HL-60 (cell line): ENCODE results near the gene RHEX.

ENCODE experiments used
- DNase-seq, 2 experiments: peaks; one replicate each; pipeline ENCODE4 v3.0.0-alpha.2; 2010 to 2020; ENCODE audit warnings: low read depth in 1 of 2, low spot score in 1 of 2
- H3K27ac ChIP-seq: fragments of 250-450 bp; sonication (Bioruptor Pico); replicated peaks from 2 replicates; pipeline ENCODE4 v1.5.1; 2020; ENCODE audit warnings: mild to moderate bottlenecking, moderate library complexity
- H3K27me3 ChIP-seq: fragments of 250-450 bp; sonication (Bioruptor Pico); 2 replicates; pipeline ENCODE4 v1.5.1; 2021; ENCODE audit warnings: mild to moderate bottlenecking, moderate library complexity; ENCODE audit not compliant: insufficient read depth, poor library complexity, severe bottlenecking
- H3K4me3 ChIP-seq: replicated peaks from 2 replicates; pipeline ENCODE4 v1.5.1; 2011; ENCODE audit warnings: mild to moderate bottlenecking, control low read depth, low read length; ENCODE audit not compliant: insufficient read depth
- GABPA ChIP-seq: IDR thresholded peaks from 2 replicates; pipeline ENCODE4 v1.6.1; 2012; ENCODE audit warnings: low read depth
- POLR2AphosphoS5 ChIP-seq: IDR thresholded peaks from 2 replicates; pipeline ENCODE4 v1.6.1; 2012; ENCODE audit warnings: low read depth
- SPI1 ChIP-seq: IDR thresholded peaks from 2 replicates; pipeline ENCODE4 v1.6.1; 2012; ENCODE audit warnings: low read depth, mild to moderate bottlenecking, borderline replicate concordance
- TF ChIP-seq, protein P1 (sequence below): IDR thresholded peaks from 2 replicates; pipeline ENCODE4 v1.6.1; 2012; ENCODE audit warnings: low read depth; ENCODE audit not compliant: insufficient replicate concordance
- TF ChIP-seq, protein P2 (sequence below): IDR thresholded peaks from one replicate; pipeline ENCODE4 v1.5.1; 2011; ENCODE audit warnings: low read length, control low read depth, inconsistent platforms; ENCODE audit not compliant: insufficient read depth

The RHEX gene

DNA sequence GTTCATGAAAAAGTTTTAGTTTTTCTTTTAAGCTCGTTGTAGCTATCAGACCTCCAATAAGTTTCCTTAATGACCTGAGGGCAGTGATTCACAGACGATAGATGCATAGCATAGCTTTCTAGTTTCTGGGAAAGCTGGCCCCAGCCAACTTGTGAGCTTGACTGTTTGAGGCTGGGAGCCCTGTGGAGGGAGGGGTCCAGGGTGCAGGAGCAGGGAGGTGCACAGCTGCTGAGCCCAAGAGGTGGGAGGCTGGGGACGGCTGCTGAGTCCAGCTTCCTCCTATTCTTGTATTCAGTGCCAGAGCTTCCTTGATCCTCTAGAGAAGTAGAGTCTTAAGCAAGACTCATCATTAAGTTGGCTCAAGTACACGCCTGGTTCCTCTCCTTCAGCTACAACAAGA, 75.2 kb downstream of the RHEX start:
- Histone ChIP-seq H3K27ac (no peak overlapping the region), H3K4me3 (no peak overlapping the region), H3K27me3 (no peaks in the 10 kb centered on the region)
- peak; percentile 11 to 66 for DNase-seq
- TF ChIP-seq, protein P1, sequence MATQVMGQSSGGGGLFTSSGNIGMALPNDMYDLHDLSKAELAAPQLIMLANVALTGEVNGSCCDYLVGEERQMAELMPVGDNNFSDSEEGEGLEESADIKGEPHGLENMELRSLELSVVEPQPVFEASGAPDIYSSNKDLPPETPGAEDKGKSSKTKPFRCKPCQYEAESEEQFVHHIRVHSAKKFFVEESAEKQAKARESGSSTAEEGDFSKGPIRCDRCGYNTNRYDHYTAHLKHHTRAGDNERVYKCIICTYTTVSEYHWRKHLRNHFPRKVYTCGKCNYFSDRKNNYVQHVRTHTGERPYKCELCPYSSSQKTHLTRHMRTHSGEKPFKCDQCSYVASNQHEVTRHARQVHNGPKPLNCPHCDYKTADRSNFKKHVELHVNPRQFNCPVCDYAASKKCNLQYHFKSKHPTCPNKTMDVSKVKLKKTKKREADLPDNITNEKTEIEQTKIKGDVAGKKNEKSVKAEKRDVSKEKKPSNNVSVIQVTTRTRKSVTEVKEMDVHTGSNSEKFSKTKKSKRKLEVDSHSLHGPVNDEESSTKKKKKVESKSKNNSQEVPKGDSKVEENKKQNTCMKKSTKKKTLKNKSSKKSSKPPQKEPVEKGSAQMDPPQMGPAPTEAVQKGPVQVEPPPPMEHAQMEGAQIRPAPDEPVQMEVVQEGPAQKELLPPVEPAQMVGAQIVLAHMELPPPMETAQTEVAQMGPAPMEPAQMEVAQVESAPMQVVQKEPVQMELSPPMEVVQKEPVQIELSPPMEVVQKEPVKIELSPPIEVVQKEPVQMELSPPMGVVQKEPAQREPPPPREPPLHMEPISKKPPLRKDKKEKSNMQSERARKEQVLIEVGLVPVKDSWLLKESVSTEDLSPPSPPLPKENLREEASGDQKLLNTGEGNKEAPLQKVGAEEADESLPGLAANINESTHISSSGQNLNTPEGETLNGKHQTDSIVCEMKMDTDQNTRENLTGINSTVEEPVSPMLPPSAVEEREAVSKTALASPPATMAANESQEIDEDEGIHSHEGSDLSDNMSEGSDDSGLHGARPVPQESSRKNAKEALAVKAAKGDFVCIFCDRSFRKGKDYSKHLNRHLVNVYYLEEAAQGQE: no peak
- TF ChIP-seq SPI1: peak; percentile 10; the same call in 1 of the 2 replicates

DNA sequence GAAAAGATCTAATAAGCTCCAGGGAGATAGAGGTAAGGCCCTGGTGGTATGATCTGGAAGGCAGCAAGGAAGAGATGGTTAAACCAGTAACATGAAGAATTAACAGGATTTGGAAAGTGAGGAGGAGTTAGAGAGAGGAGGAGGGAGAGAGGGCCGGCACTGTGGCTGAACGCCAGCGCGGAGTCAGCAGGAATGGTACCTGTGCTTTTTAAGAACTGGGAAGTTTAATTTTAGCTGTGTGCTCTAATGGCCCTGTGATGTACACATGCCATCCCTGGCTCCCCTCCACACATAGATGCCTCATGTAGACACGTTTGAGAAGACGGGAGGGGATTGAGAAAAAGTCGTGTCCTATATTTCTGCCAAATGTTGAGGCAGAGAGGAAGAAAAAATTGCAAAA, 78.1 kb downstream of the RHEX start:
- TF ChIP-seq POLR2AphosphoS5 (no peak), SPI1 (no peak), GABPA (no peak)
- TF ChIP-seq, protein P2, sequence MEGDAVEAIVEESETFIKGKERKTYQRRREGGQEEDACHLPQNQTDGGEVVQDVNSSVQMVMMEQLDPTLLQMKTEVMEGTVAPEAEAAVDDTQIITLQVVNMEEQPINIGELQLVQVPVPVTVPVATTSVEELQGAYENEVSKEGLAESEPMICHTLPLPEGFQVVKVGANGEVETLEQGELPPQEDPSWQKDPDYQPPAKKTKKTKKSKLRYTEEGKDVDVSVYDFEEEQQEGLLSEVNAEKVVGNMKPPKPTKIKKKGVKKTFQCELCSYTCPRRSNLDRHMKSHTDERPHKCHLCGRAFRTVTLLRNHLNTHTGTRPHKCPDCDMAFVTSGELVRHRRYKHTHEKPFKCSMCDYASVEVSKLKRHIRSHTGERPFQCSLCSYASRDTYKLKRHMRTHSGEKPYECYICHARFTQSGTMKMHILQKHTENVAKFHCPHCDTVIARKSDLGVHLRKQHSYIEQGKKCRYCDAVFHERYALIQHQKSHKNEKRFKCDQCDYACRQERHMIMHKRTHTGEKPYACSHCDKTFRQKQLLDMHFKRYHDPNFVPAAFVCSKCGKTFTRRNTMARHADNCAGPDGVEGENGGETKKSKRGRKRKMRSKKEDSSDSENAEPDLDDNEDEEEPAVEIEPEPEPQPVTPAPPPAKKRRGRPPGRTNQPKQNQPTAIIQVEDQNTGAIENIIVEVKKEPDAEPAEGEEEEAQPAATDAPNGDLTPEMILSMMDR: no peak
- TF ChIP-seq, protein P1: no peak
- DNase-seq: no peak

DNA sequence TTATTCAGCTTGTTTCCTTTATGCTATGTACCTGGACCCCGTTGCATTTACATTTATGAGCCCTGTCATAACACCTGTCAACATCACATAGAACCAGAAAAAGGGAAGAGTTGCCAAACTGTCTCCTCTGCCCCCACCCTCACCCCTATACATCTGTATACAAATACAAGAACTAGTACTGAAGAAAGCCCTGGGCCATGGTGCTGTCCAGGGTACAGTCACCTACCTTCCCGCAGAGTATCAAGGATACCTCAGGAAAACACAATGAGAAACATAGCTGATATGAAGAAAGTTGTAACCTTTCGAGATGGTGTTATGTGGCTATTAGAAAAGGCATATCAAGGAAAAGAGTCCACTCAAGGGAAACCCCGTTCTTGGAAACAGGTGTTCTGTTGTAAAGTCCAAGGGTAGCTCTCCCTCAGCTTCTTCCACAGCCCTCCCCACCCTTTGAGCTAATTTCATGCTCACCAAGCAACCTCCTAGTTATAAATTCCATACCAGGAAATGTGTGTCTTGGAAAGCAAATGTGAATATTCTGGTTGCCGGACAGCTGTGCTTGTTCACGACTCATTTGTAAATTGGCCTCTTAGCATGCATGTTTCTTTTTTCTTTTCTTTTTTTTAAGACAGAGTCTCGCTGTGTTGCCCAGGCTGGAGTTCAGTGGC, 80.9 kb downstream of the RHEX start:
- Histone ChIP-seq H3K4me3 (no peak overlapping the region), H3K27me3 (no peaks in the 10 kb centered on the region), H3K27ac (no peak overlapping the region)
- TF ChIP-seq, protein P1: peak; percentile 80
- TF ChIP-seq SPI1: no peak
- no peak for DNase-seq

More for the DNA sequence above, 78.1 kb downstream of the RHEX start:
- Histone ChIP-seq H3K27ac (no peak overlapping the region), H3K4me3 (no peak overlapping the region), H3K27me3 (no peaks in the 10 kb centered on the region)

DNA sequence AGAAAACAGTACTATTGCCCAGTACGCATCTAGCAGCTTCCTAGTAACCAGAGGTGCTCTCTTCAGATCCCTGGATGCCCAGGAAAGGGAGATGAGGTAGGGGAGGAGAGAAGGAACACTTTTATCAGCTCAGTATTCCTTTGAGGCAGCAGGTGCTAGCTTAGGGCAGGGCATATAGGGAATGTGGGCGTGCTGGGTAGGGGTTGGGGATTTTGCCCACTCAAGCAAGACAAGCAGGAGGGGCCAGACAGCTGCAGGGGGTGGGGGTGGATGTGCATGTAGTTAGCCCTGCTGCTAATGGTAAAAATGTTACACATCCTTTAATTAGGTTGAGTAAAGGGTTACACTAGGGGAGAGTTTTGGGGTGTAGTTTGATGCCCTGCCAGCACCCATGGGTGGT, 82.3 kb downstream of the RHEX start:
- no peak for TF ChIP-seq POLR2AphosphoS5
- TF ChIP-seq SPI1: no peak
- TF ChIP-seq, protein P2: no peak
- TF ChIP-seq, protein P1: no peak
- TF ChIP-seq GABPA: no peak
- DNase-seq: no peak
- Histone ChIP-seq H3K27me3 (no peaks in the 10 kb centered on the region), H3K4me3 (no peak overlapping the region), H3K27ac (no peak overlapping the region)
